ENCODE results near the gene LHX6.

The LHX6 gene

GRCh38 chr9:122215663-122216062 lies 13.1 kb downstream of the LHX6 start:
- DNase-seq (ENCODE audit: low spot score), result no peak

- DNase-seq (ENCODE audit: low spot score), result no peak
Measured at GRCh38 chr9:122214507-122214906, 14.2 kb downstream of the LHX6 start.

- DNase-seq (ENCODE audit: low spot score), result peak; percentile 70
Measured at GRCh38 chr9:122213589-122214413, 15.0 kb downstream of the LHX6 start.

- no peak for DNase-seq (ENCODE audit: low spot score)
Measured at GRCh38 chr9:122213102-122213588, 15.6 kb downstream of the LHX6 start.

GRCh38 chr9:122212473-122213004 lies 16.2 kb downstream of the LHX6 start:
- no peak for DNase-seq (ENCODE audit: low spot score)

GRCh38 chr9:122209451-122209850 lies 19.3 kb downstream of the LHX6 start:
- DNase-seq (ENCODE audit: low spot score), result no peak

GRCh38 chr9:122207096-122207495 lies 21.7 kb downstream of the LHX6 start:
- DNase-seq (ENCODE audit: low spot score), result no peak

- DNase-seq (ENCODE audit: low spot score), result peak; percentile 8
Measured at GRCh38 chr9:122206118-122207046, 22.4 kb downstream of the LHX6 start.

- no peak for DNase-seq (ENCODE audit: low spot score)
Measured at GRCh38 chr9:122205176-122205575, 23.6 kb downstream of the LHX6 start.

GRCh38 chr9:122204491-122204890 lies 24.3 kb downstream of the LHX6 start:
- DNase-seq (ENCODE audit: low spot score), result no peak

- no peak for DNase-seq (ENCODE audit: low spot score)
Measured at GRCh38 chr9:122204055-122204454, 24.7 kb downstream of the LHX6 start.

GRCh38 chr9:122202111-122202510 lies 26.6 kb downstream of the LHX6 start:
- no peak for DNase-seq (ENCODE audit: low spot score)

- DNase-seq (ENCODE audit: low spot score), result no peak
Measured at GRCh38 chr9:122201641-122202040, 27.1 kb downstream of the LHX6 start.

GRCh38 chr9:122200960-122201595 lies 27.7 kb downstream of the LHX6 start:
- DNase-seq (ENCODE audit: low spot score), result no peak

GRCh38 chr9:122197882-122198281 lies 30.9 kb downstream of the LHX6 start:
- DNase-seq (ENCODE audit: low spot score), result no peak

- DNase-seq (ENCODE audit: low spot score), result no peak
Measured at GRCh38 chr9:122197426-122197825, 31.3 kb downstream of the LHX6 start.

GRCh38 chr9:122195875-122196274 lies 32.9 kb downstream of the LHX6 start:
- no peak for DNase-seq (ENCODE audit: low spot score)

- DNase-seq (ENCODE audit: low spot score), result no peak
Measured at GRCh38 chr9:122193651-122194050, 35.1 kb downstream of the LHX6 start.

- DNase-seq (ENCODE audit: low spot score), result no peak
Measured at GRCh38 chr9:122192914-122193525, 35.7 kb downstream of the LHX6 start.

GRCh38 chr9:122192261-122192875 lies 36.4 kb downstream of the LHX6 start:
- peak; percentile 3 for DNase-seq (ENCODE audit: low spot score)

GRCh38 chr9:122191584-122191983 lies 37.2 kb downstream of the LHX6 start:
- no peak for DNase-seq (ENCODE audit: low spot score)
